GM19238 (cell line): ENCODE measurements around the gene MYOM3.

Experiments
- DNase-seq: peaks from one replicate; pipeline ENCODE4 v3.0.0; 2011; ENCODE audit warnings: low spot score; ENCODE audit not compliant: insufficient read length

MYOM3 gene

DNA sequence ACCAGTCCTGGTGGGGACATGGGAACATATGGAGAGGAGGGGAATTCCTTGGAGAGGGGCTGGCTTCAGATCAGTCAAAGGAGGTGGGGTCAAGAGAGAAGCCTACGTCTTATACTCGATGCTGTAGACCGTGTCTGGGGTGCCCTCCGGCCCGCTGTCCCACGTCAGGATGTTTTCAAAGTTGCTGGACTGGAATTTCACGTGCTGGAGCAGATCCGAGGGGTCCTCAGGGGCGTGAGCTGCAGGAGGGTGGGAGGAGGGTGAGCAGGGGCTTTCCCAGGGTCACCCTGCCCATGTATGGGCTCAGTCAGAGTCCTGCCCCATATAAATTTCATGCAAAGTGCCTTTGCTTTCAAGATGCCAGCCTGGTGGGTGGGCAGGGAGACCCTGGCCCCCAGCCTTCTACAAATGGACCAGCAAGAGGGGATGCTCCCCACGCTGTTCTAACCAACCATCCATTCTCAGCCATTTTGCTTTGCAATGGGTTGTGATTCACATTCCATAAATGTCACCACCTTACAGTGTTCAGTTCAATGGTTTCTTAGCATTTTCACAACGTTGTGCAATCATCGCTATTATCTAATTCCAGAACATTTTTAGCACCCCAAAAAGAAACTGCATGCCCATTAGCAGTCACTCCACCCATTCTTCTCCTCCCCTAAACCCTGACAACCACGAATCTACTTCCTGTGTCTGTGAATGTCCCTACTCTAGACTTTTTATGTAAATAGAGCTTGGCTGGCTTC lies 26.7 kb upstream of the MYOM3 start:
- DNase-seq: no peak

DNA sequence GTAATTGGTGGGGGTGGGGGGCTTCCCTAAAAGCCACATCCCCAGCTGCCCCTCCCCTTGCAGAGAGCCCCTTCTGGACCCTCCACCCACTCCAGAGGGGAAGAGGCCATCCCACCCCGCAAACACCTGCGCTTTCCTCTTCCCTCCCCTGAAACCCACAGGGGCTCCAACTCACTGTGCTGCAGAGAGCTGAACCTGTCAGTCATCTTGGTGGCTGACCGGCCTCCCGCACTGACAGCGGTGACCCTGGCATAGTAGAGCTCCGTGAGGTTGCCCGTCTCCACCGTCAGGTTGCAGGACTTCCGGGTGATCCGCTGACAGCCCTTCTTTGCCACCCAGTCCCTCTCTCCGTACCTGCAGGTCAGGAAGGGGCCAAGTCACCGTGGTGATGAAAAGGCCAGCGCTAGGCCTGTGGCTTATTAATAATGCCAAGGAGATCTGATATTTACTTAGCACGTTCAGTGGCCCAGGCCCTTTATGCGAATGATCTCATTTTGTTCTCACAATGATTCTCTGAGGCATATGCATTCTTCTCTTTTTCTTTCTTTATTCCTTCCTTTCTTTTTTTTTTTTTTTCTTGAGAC lies 25.1 kb upstream of the MYOM3 start:
- no peak for DNase-seq

DNA sequence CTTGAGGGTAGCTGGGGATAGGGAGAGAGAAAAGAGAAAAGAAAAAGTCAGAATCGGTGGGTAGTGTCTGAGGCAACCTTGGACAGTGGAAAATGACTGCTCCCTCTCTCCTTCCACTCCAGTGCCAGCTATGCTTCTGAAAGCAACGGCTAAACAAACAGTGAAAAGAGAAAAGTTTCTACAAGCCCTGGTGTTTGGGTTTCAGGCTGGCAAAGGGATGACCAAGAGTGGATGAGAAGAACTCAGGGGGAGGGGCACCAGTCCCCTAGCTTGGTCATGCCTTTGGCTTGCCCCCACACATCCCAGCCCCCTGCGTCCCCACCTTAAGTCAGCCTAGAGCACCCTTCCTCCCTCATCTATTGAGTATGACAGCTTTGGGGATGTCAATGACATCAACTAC lies 22.4 kb upstream of the MYOM3 start:
- no peak for DNase-seq

DNA sequence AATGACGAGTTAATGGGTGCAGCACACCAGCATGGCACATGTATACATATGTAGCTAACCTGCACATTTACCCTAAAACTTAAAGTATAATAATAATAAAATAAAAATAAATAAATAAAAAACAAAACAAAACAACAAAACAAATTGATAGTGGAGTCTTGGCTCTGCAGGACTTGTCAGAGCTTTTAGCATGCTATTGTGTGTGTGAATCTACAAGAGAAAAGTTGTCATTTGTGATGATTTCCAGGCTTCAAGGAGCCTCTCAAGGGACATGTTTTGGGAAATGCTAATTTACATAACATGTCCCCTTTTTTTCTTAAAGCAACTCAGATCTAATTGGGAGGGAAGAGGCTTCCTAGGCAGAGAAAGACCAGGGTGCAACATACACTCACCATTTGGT lies 21.9 kb upstream of the MYOM3 start:
- DNase-seq: no peak

DNA sequence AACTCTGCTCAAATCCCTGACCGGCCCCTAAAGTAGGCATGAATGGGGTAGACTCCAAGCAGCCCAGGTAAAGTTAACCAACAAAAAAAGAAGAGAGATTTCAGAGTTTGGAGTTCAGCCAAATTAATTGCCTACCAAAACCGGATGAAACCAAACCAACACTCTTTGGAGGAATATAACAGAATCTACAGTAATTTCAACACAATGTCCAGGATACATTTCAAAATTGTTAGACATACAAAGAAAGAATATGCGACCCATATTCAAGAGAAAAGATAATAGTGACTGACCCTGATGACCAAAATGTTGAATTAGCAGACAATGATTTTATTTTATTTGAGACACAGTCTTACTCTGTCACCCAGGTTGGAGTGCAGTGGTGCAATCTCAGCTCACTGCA lies 18.4 kb upstream of the MYOM3 start:
- DNase-seq: no peak

DNA sequence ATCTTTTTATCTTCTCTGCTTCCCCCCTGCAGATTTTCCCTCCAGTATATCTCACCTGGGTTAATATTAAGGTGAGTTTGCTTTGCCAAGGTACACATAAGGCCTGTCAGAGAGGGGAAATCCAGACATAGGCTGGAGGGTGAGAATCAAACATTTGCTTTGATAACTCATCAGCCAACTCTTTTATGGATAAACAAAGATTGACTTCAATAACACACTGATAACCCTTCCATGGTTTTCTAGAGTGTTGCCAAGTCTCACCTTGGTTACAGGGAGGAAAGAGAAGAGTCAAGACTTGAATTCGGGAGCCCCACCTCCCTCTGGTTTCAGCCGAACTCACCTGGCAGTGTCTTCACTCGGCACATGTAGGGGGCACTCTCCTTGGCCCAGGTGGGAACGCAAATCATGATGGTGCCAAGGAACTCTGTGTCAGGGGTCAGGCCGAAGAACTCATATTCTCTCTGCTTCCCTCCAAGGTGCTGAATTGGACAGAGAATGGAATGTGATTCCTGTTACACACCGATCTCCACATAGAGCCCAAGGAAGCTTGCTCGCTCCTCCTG lies 15.9 kb upstream of the MYOM3 start:
- no peak for DNase-seq

DNA sequence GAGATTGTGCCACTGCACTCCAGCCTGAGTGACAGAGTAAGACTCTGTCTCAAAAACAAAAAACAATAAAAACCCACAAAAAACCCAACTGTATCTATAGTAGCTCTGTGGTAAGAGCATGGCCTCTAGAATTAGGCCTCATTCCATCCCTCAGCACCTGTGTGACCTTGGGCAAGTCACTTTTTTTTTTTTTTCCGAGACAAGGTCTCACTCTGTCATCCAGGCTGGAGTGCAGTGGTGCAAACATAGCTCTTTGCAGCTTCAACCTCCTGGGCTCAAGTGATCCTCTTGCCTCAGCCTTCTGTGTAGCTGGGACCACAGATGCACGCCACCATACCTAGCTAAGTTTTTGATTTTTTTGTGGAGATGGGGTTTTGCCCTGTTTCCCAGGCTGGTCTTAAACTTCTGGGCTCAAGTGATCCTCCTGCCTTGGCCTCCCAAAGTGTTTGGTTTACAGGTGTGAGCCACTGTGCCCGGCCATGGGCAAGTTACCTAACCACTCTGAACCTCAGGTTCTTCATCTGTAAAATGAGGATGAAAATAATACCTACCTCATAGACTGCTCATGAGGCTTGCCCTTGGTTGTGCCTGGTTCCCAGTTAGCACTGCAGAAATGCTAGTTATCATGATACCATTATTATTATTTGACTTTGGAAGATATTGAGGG lies 15.3 kb upstream of the MYOM3 start:
- DNase-seq: no peak

DNA sequence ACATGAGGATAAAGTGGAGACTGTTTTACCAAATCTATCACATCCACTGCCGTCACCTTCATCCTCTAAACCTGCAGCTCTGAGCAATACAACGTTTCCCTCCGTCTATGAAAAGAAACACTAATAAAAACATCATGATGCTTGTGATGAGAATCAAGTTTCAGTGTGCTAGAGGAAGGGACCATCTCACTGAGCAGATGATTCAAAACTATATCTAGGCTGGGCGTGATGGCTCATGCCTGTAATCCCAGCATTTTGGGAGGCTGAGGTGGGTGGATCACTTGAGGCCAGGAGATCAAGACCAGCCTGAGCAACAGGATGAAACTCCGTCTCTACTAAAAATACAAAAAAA lies 14.7 kb upstream of the MYOM3 start:
- no peak for DNase-seq

DNA sequence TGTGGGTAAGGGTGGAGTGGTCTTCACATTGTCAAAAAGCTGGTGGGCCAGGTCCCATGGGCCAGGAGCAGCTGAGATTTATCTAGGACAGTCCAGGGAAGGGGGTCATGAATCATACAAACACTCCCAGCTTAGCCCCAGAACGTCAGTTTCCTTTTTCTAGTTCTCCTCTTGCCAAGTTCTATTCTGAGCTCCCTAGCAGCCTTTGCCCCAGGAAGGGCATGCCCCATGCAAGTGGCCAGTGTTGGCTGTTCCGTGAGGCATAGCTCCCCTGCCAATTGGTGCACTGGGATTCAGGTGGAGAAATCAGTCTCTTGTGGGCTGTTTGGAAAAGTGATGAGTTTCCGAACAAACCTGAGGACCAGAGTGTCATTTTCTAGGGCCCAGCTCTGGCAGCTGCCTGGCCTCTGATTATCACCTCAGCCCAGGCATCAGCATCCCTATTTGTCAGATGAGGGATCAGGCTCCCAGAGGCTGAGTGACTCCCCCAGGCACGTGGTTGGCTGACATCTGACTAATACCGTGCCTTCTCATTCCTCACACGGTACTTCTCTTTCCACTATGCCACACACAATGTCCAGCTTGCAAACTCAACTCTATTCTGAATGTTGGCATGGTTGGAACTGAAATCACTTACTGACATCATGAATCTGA lies 14.2 kb upstream of the MYOM3 start:
- no peak for DNase-seq

DNA sequence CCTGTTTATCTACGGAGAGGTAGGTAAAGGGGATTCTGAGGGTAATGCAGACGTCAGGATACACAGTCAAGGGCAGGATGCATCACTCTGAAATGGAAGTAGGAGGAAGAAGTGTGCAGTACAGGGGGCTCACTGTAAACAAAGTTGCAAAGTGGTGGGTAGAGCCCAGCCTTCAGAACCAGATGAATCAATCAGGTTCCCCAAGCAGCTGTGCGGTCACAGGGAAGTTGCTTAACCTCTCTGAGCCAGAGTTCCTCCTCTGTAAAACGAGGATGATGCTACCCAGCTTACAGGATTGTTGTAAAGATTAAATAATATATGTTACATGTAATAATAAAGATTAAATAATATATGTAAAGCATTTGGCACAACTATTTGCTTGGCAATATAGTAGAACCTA lies 13.5 kb upstream of the MYOM3 start:
- no peak for DNase-seq

DNA sequence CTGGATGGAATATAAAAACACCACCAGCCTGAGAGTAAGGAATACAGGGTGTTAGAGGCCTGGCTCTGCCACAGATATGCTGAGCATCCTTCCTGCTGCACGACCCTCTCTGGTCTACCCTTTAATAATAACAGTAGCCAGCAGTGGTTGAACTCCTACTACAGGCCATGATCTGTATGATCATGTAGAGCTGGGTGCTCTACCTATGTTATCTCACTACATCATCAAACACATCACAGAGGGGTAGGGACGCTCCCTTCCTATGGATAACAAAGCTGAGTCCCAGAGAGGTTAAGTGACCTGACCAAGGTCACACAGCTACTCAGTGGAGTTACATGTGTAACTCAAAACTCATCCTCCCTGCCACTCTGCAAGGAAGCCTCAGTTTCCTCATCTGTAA lies 13.0 kb upstream of the MYOM3 start:
- DNase-seq: no peak

DNA sequence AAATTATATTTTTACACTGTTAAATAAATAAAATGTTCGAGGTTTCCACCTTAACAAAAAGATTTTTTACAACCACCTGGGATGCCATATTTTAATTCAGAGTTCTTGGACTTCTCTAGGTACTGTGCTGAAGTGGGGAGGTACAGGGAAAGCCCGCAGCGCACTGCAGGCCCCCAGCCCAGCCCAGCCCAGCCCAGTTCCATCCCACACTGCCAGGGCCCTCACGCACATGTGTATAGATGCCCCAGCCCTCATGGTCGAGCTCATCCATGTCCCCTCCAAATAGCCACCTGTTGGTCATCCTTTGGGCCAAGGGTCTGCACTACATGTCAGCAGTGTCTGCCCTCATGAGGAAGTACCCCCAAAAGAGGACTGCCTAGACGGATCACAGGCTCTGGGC lies 11.7 kb upstream of the MYOM3 start:
- no peak for DNase-seq

DNA sequence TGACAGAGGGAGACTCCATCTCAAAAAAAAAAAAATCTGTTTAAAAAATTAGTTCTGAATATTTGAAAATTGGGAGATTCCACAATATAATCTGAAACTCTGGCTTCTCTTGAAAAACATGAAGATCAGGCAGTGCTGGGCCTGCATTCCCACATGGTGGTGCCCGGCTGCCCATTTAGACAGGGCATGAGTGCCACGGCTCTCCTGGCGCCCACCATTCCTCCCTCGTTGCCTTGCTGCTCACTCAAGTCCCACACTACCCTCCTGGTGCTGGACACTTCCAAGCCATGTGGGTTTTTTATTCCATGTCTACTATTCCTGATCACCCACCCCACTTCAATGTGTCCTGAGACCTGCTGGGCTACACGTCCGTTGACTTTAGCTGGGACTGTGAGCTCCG lies 10.8 kb upstream of the MYOM3 start:
- no peak for DNase-seq

DNA sequence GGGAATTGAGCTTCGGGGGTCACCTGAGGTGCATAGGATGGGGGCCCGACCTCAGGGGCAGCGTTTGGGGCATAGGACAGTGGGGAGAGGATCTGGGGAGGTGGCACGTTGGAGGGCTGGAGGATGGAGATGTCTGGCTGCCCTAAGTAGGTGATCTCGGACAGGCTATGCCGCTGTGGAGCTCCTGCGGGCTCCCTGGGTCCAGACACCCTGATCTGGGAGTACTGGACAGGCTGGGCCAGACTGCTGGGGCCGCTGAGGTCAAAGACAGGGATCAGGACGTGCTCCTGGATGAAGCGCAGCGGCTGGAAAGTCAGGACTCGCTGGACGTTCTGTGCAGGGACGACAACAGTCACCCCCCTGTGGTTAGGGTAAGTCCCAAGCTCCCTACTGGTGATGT lies 9.5 kb upstream of the MYOM3 start:
- no peak for DNase-seq

DNA sequence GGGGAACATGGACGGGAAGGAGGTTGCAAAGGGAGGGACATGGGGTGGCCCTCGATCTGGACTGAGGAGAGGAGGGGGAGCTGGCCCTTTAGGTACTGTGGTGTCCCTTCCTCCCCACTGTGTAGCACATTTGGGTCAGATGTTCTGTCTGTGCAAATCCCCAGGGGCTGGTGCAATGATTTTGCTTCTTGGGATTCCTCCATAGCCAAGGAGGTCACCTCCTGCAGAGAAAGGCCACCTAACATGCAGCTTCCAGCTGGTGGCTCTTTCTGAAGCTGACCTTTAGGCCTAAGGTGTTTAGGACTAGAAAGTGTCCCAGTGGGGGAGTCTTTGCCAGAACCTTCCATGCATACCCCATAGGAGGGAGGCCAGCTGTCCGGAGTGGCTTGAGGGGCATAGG lies 9.0 kb upstream of the MYOM3 start:
- no peak for DNase-seq

DNA sequence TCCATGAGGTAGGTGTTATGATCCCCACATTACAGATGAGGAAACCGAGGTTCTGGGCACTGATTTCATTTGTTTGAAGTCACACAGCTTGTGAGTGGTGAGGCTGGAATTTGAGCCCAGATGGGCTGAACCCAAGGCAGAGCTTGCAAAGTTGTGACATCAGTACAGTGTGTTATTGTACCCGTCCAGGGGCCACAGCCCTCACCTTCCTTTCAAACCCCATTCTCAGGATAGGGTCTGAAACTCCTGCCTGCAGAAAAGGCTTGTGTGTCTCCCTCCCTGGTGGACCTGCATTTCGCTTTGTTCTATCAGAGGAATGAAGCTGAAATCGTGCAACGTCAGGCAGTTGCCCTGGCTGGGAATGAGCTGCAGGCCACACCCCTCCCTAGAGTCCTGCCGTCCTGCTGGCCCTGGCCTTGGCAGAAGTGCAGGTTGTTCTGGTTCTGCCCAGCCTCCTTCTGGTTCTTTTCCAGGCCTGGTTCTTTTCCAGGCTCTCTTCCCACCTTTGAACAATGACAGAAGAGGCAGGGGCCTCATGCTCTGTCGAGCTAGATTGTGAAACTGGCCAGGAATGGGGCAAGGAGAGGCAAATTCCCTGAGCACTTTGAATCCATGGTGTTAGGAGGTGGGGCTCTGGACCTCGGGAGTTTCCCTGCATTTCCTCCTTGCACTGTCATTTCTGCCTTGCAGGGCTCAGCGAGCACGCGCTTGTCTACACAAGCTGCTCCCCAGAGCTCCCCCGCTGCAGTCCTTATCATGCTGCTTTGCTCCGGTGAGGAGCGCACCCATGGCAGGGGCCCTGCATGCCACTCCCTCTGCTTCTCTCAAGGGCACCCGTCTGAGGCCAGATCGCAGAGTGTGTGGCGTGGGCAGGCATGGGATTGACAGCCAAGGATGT lies 8.2 kb upstream of the MYOM3 start:
- DNase-seq: no peak

DNA sequence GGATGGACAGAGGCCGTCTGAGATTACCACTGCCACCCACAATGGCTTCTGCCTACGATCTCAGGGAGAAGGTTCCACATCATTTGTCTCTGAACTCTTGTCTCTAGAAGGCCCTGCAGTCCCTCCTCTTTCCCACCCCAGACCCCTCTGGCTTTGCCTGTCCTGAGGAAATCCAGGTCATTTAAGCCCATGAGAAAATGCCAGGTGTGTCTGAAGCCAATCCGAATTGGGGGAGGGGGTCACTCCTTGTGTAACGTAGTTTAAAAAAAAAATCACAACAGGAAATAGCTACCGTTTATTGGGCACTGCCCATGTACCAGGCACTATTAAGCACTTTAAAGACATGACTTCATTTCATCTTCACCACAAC lies 7.5 kb upstream of the MYOM3 start:
- no peak for DNase-seq

DNA sequence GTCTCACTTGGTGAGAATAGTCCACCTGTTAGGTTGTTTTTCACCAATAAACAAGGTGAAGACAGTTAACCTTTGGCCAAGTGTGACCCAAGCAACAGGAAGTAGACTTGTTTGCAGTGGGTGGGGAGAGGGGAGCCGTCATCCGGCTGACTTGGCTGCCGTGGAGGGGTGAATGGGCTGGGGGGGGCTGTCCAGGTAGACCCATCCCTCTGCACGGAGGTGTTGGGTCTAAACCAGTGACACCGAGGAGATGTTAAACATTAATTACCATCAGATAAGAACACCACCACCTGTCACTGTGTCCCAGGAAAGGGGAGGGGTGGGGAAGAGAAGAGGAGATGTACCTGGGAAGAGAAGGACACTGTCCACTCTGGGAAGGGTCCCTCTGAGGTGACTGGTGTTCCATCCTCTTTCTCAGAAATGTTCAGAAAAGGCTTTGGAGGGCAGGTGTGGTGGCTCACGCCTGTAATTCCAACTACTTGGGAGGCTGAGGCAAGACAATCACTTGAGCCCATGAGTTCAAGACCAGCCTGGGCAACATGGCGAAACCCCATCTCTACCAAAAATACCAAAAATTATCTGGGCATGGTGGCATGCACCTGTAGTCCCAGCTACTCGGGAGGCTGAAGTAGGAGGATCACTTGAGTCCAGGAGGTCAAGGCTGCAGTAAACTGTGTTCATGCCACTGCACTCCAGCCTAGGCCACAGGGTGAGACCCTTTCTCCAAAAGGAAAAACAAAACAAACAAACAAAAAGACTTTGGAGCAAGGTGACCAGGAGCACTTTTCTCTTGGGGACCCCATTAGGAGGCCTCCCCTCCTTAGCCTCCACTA lies 6.7 kb upstream of the MYOM3 start:
- no peak for DNase-seq

DNA sequence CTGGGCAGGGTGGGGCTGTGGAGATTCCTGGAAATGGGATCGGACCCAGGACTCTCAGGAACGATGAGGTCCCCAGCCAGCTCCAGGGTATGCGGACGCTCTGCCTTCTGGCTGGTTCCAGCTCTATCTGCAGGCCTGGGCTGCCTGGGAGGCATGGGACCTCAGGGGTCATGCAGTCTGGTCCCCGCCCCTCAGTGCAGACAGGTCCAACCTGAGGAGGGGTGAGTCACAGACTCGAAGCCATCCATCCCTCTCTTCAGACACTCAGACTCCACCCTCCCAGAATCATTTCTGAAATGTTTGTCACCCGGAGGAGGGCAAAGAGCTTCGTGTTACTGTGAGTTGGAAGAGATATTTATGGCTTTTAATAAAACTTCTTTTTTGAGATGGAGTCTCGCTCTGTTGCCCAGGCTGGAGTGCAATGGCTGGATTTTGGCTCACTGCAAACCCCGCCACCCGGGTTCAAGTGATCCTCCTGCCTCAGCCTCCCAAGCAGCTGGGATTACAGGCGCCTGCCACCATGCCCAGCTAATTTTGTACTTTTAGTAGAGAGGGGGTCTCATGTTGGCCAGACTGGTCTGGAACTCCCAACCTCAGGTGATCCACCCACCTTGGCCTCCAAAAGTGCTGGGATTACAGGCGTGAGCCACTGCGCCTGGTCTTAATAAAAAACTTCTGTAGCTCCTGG lies 5.9 kb upstream of the MYOM3 start:
- DNase-seq: no peak

DNA sequence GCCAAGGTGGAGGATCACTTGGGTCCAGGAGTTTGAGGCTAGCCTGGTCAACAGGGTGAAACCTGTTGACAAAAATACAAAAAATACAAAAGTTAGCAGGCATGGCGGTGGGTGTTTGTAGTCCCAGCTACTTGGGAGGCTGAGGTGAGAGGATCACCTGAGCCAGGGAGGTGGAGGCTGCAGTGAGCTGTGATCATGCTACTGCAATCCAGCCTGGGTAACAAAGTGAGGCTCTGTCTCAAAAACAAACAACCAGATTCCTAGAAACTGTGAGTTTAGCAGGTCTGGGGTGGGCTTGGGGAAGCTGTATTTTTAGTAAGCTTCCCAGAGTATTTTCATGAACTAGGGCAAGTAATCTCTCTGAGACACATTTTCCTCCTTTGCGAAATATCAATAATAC lies 5.2 kb upstream of the MYOM3 start:
- no peak for DNase-seq
